Fibroblast of skin of scalp (primary cell): ENCODE results near the gene EPS8L2.
A peak's percentile ranks its signal among the peaks of the same experiment; 100 is the strongest.
"Not testable (repeated sequence)": the region's sequence is repeated elsewhere in the genome, so short reads cannot be mapped to it uniquely, and the experiment has no call there.

Experiments
- DNase-seq: peaks from one replicate; pipeline ENCODE4 v3.0.0-alpha.2; 2013

EPS8L2 gene

GRCh38 chr11:726278-727220 is 20.5 kb downstream of the EPS8L2 start:
- no peak for DNase-seq

- no peak for DNase-seq
Measured at GRCh38 chr11:727281-727701, 21.3 kb downstream of the EPS8L2 start.

GRCh38 chr11:727859-728748 is 22.1 kb downstream of the EPS8L2 start:
- peak; percentile 70 for DNase-seq

- no peak for DNase-seq
Measured at GRCh38 chr11:728901-729491, 23.0 kb downstream of the EPS8L2 start.

- no peak for DNase-seq
Measured at GRCh38 chr11:729492-730074, 23.6 kb downstream of the EPS8L2 start.

- DNase-seq = no peak
Measured at GRCh38 chr11:733072-733471, 27.0 kb downstream of the EPS8L2 start.

GRCh38 chr11:734541-734940 is 28.5 kb downstream of the EPS8L2 start:
- not testable (repeated sequence) for DNase-seq

- DNase-seq = no peak
Measured at GRCh38 chr11:737366-737765, 31.3 kb downstream of the EPS8L2 start.

GRCh38 chr11:737899-738298 is 31.9 kb downstream of the EPS8L2 start:
- not testable (repeated sequence) for DNase-seq

- DNase-seq = no peak
Measured at GRCh38 chr11:742156-742546, 36.1 kb downstream of the EPS8L2 start.

- DNase-seq = no peak
Measured at GRCh38 chr11:742571-743201, 36.7 kb downstream of the EPS8L2 start.

- DNase-seq = no peak
Measured at GRCh38 chr11:745428-745827, 39.4 kb downstream of the EPS8L2 start.

- no peak for DNase-seq
Measured at GRCh38 chr11:746289-747157, 40.5 kb downstream of the EPS8L2 start.

GRCh38 chr11:747158-748006 is 41.4 kb downstream of the EPS8L2 start, which contains the start of gene TALDO1:
Gene TALDO1, plus strand, starts transcription at chr11:747464. Its CDS starts 18 bp downstream, at chr11:747482.
- DNase-seq = peak; percentile 86

- no peak for DNase-seq
Measured at GRCh38 chr11:748007-748359, 42.0 kb downstream of the EPS8L2 start.

- DNase-seq = no peak
Measured at GRCh38 chr11:749731-750130, 43.7 kb downstream of the EPS8L2 start.

- no peak for DNase-seq
Measured at GRCh38 chr11:760236-760635, 54.2 kb downstream of the EPS8L2 start.

- DNase-seq = no peak
Measured at GRCh38 chr11:761526-762108, 55.6 kb downstream of the EPS8L2 start.

GRCh38 chr11:762421-763072 is 56.5 kb downstream of the EPS8L2 start:
- peak; percentile 59 for DNase-seq
